ENCODE measurements around the gene INSIG1. TPM values are rescaled to one million over a fixed set of nuclear protein-coding genes. Genes with fewer than 3 reads are reported as not detected.

INSIG1 gene
- total and polyA plus RNA-seq, 2 of the 4 experiments (the other 2 are of a cell fraction) = 19.0 to 26.0 TPM

- Histone ChIP-seq H4K91ac (ENCODE audit: insufficient read depth, low read depth, low read length) (no peak overlapping the region), H3K36me3 (ENCODE audit: control insufficient read depth, insufficient read depth, low read length) (no peaks in the 10 kb centered on the region), H2AK9ac (replicated peaks; ENCODE audit: low read depth, low read length, poor library complexity) (no peak overlapping the region), H2BK5ac (ENCODE audit: low read depth, low read length, poor library complexity, severe bottlenecking) (no peak overlapping the region), H3K4ac (ENCODE audit: low read depth, low read length) (no peak overlapping the region), H3K27me3 (ENCODE audit: control insufficient read depth, insufficient read depth, low read length) (no peaks in the 10 kb centered on the region; the same call in 1 of the 2 replicates), H3K27ac (ENCODE audit: insufficient read depth, low read length) (no peak overlapping the region), H2AFZ (replicated peaks; ENCODE audit: low read length, poor library complexity) (peak overlapping the region; percentile 23), H4K8ac (ENCODE audit: low read depth in 2 of 2, low read length in 2 of 2) (no peak overlapping the region), H3K56ac (ENCODE audit: extremely low read depth, insufficient read depth, low read length) (no peak overlapping the region), H2AK5ac (ENCODE audit: low read depth, low read length) (no peak overlapping the region), H3K4me3 (ENCODE audit: insufficient read depth, low read depth, low read length) (no peak overlapping the region), H3K4me1 (ENCODE audit: control insufficient read depth, insufficient read depth, low read length) (no peaks in the 10 kb centered on the region), H2BK15ac (ENCODE audit: low read depth, low read length) (no peak overlapping the region), H4K5ac (ENCODE audit: low read depth, low read length) (no peak overlapping the region), H3K4me2 (ENCODE audit: low read depth, low read length) (no peak overlapping the region), H2BK120ac (ENCODE audit: low read depth, low read length) (no peak overlapping the region), H3K23ac (ENCODE audit: low read depth, low read length) (no peak overlapping the region), H2BK20ac (ENCODE audit: low read depth, low read length) (no peak overlapping the region), H3K79me1 (ENCODE audit: low read depth in 1 of 2, low read length in 2 of 2) (no peaks in the 10 kb centered on the region), H3K9ac (ENCODE audit: low read depth, low read length) (no peak overlapping the region), H3K14ac (replicated peaks; ENCODE audit: low read depth, low read length) (no peak overlapping the region), H4K20me1 (ENCODE audit: insufficient read depth, low read length) (no peaks in the 10 kb centered on the region), H3K18ac (ENCODE audit: low read depth, low read length) (no peak overlapping the region), H3K9me1 (ENCODE audit: insufficient read depth, low read length) (0 out of 2 replicates have a peak, but pooled peaks cover 4% of the 10 kb centered on the region), H3K9me3 (ENCODE audit: control insufficient read depth, insufficient read depth, low read length) (no peaks in the 10 kb centered on the region)
- in situ Hi-C loops (cut with MboI; ENCODE audit: low sequenced_read_pairs) = no loop called here
- no peak for TF ChIP-seq MXI1 (IDR thresholded peaks at IDR 0.05; ENCODE audit: borderline replicate concordance, low read depth, low read length)
- TF ChIP-seq MAZ (IDR thresholded peaks at IDR 0.05; ENCODE audit: borderline replicate concordance, low read depth, low read length) = no peak
- no peak for TF ChIP-seq POLR2A (IDR thresholded peaks at IDR 0.05; ENCODE audit: low read depth, low read length)
- intact Hi-C loops (cut with micrococcal nuclease) = no loop called here
- dilution Hi-C loops (cut with HindIII; ENCODE audit: low sequenced_read_pairs, unreplicated experiment) = no loop called here
- no TSS peak for BruUV-seq (replicated peaks)
- ATAC-seq (ENCODE audit: low read depth) = no peak
- 100% methylated on average over 3 of the region's 8 CpGs; no CpG with 5 or more reads in 1 of the 2 experiments for WGBS, 2 experiments (ENCODE audit: extremely low coverage in 2 of 2, insufficient read length in 1 of 2)
- DNase-seq = no peak
- ChIA-PET CTCF (no interaction called here), POLR2A (ENCODE audit: unreplicated experiment) (no interaction called here)
Observed at GRCh38 chr7:155254018-155254417, 43.7 kb upstream of the INSIG1 start.

All from IMR-90 (cell line).